DND-41 (cell line): ENCODE data around the gene MFRP.

Experiments
- ATAC-seq: fragments of 200-7000 bp; cut with Tn5 transposase; 3 replicates; pipeline ENCODE4 v1.9.1; 2021; ENCODE audit warnings: low read depth; ENCODE audit not compliant: insufficient read depth
- DNase-seq: peaks from one replicate; pipeline ENCODE4 v3.0.0-alpha.2; 2020
- H2AFZ ChIP-seq: 2 replicates; pipeline ENCODE4 v1.6.0; 2012; ENCODE audit warnings: low read depth, low read length
- H3K27ac ChIP-seq: 2 replicates; pipeline ENCODE4 v1.5.1; 2012; ENCODE audit warnings: low read length, inconsistent platforms
- H3K27me3 ChIP-seq: fragments of 200-600 bp; sonication (generic); 2 replicates; pipeline ENCODE4 v1.6.0; 2012; ENCODE audit warnings: low read length, mild to moderate bottlenecking, inconsistent platforms; ENCODE audit not compliant: insufficient read depth, poor library complexity
- H3K36me3 ChIP-seq: 2 replicates; pipeline ENCODE4 v1.5.1; 2012; ENCODE audit warnings: low read length, inconsistent platforms; ENCODE audit not compliant: insufficient read depth
- H3K4me1 ChIP-seq: 2 replicates; pipeline ENCODE4 v1.5.1; 2012; ENCODE audit warnings: mild to moderate bottlenecking, low read length; ENCODE audit not compliant: insufficient read depth
- H3K4me2 ChIP-seq: 2 replicates; pipeline ENCODE4 v1.6.0; 2012; ENCODE audit warnings: mild to moderate bottlenecking, moderate library complexity, low read length, inconsistent platforms; ENCODE audit not compliant: insufficient read depth
- H3K4me3 ChIP-seq, 2 experiments: fragments of 200-600 bp in 1 of 2; shearing (Covaris generic) in 1 of 2; 2 replicates each; pipeline ENCODE4 v1.5.1; 2012 to 2016; ENCODE audit warnings: inconsistent platforms in 2 of 2, low read length in 2 of 2, mild to moderate bottlenecking in 2 of 2, low read depth in 1 of 2, moderate library complexity in 1 of 2
- H3K79me2 ChIP-seq: 2 replicates; pipeline ENCODE4 v1.6.0; 2012; ENCODE audit warnings: low read length, inconsistent platforms; ENCODE audit not compliant: insufficient read depth
- H3K9ac ChIP-seq: 2 replicates; pipeline ENCODE4 v1.6.0; 2012; ENCODE audit warnings: low read depth, mild to moderate bottlenecking, inconsistent platforms, low read length, moderate library complexity
- H3K9me3 ChIP-seq: 2 replicates; pipeline ENCODE4 v1.5.1; 2012; ENCODE audit warnings: low read length, moderate library complexity, mild to moderate bottlenecking, inconsistent platforms; ENCODE audit not compliant: insufficient read depth, severe bottlenecking
- H4K20me1 ChIP-seq: 2 replicates; pipeline ENCODE4 v1.6.0; 2012; ENCODE audit warnings: low read length; ENCODE audit not compliant: insufficient read depth
- EZH2 ChIP-seq: IDR thresholded peaks from 3 replicates; pipeline ENCODE4 v1.6.1; 2012; ENCODE audit warnings: borderline replicate concordance, low read depth, mild to moderate bottlenecking, moderate library complexity, low read length, inconsistent platforms; ENCODE audit not compliant: severe bottlenecking
- TF ChIP-seq, protein P1 (sequence below): IDR thresholded peaks from 2 replicates; pipeline ENCODE4 v1.5.1; 2012; ENCODE audit warnings: borderline replicate concordance, low read length, moderate library complexity, mild to moderate bottlenecking; ENCODE audit not compliant: poor library complexity, severe bottlenecking; ENCODE audit errors: extremely low read depth

Gene MFRP

DNA sequence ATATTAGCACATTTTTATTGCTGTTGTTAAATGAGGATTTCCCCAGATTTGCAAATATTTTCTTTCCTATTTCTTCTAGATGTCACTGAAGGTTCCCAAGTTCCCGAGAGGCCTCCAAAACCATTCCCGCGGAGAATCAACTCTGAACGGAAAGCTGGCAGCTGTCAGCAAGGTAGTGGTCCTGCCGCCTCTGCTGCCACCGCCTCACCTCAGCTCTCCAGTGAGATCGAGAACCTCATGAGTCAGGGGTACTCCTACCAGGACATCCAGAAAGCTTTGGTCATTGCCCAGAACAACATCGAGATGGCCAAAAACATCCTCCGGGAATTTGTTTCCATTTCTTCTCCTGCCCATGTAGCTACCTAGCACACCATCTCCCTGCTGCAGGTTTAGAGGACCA, 47.1 kb downstream of the MFRP start:
- no peak overlapping the region for H2AFZ ChIP-seq
- no peak overlapping the region for H3K4me2 ChIP-seq
- H3K4me1 ChIP-seq = no peaks in the 10 kb centered on the region
- H4K20me1 ChIP-seq = no peaks in the 10 kb centered on the region
- TF ChIP-seq, protein P1, sequence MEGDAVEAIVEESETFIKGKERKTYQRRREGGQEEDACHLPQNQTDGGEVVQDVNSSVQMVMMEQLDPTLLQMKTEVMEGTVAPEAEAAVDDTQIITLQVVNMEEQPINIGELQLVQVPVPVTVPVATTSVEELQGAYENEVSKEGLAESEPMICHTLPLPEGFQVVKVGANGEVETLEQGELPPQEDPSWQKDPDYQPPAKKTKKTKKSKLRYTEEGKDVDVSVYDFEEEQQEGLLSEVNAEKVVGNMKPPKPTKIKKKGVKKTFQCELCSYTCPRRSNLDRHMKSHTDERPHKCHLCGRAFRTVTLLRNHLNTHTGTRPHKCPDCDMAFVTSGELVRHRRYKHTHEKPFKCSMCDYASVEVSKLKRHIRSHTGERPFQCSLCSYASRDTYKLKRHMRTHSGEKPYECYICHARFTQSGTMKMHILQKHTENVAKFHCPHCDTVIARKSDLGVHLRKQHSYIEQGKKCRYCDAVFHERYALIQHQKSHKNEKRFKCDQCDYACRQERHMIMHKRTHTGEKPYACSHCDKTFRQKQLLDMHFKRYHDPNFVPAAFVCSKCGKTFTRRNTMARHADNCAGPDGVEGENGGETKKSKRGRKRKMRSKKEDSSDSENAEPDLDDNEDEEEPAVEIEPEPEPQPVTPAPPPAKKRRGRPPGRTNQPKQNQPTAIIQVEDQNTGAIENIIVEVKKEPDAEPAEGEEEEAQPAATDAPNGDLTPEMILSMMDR = no peak
- TF ChIP-seq EZH2 = no peak
- peaks cover 77% of the 10 kb centered on the region for H3K36me3 ChIP-seq
- no peaks in the 10 kb centered on the region for H3K79me2 ChIP-seq
- H3K27ac ChIP-seq = no peak overlapping the region
- H3K4me3 ChIP-seq = no peak overlapping the region
- H3K27me3 ChIP-seq = no peaks in the 10 kb centered on the region
- ATAC-seq (no peak), DNase-seq (no peak)
- no peak overlapping the region for H3K9ac ChIP-seq
- H3K9me3 ChIP-seq = no peaks in the 10 kb centered on the region

DNA sequence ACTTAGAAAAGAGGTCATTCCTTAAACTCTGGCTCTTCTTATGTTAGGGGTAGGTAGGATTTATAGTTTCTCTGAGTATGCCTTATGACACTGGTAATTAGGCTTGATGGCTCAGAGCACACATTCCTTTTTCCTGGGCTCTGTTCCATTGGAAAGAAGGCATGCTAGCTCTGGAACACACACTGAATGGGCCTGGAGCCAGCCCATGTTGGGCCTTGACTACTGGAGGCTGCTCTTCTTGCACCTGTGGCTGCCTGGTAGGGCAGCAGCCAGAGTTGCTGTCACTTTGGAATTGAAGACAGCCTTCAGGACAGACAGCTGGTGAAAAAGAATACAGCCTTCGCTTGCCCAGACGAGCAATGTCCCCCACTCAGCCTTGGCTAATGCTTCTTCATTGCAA, 47.8 kb downstream of the MFRP start:
- H3K9me3 ChIP-seq = no peaks in the 10 kb centered on the region
- H3K27ac ChIP-seq = no peak overlapping the region
- ATAC-seq = no peak
- DNase-seq = no peak
- no peaks in the 10 kb centered on the region for H3K4me1 ChIP-seq
- H3K27me3 ChIP-seq = no peaks in the 10 kb centered on the region
- no peak overlapping the region for H3K9ac ChIP-seq
- H3K79me2 ChIP-seq = no peaks in the 10 kb centered on the region
- TF ChIP-seq, protein P1 = no peak
- TF ChIP-seq EZH2 = no peak
- H4K20me1 ChIP-seq = no peaks in the 10 kb centered on the region
- H3K4me3 ChIP-seq = no peak overlapping the region
- no peak overlapping the region for H2AFZ ChIP-seq
- H3K36me3 ChIP-seq = peaks cover 72% of the 10 kb centered on the region
- H3K4me2 ChIP-seq = no peak overlapping the region

DNA sequence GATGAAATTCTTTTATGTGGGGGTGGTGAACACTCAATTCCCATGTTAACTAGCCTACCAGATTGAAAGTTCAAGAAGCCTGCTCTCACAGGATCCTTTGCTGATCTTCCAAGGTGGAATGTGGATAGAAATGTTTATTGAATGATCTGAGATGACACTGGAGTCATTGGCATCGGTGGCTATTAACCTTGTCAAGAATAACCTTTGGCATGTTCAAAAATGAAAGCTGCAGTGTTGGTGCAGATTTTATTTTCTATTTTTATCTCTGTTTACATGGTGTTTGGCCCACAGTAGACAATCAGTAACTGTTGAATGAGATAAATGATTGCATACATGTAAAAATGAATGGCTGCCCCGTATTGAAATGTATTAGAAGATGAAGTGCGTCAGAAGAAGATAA, 48.6 kb downstream of the MFRP start:
- no peak for TF ChIP-seq EZH2
- TF ChIP-seq, protein P1 = no peak
- peaks cover 64% of the 10 kb centered on the region for H3K36me3 ChIP-seq

DNA sequence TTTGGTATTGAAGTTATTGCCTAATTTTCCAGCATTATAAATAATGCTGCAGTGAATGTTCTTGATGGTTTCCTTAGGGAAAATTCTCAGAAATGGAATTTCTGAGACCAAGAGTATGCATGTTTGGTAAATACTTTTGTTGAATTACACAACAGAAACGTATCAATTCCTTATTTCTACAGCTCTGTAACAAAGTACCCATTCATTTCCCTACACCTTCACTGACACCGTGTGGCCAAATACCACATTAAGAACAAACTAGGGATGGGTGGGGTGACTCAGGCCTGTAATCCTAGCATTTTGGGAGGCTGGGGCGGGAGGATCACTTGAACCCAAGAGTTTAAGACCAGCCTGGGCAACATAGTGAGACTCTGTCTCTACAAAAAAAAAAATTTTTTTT, 51.3 kb downstream of the MFRP start:
- Histone ChIP-seq H3K27ac (no peak overlapping the region), H4K20me1 (no peaks in the 10 kb centered on the region), H3K4me1 (no peaks in the 10 kb centered on the region), H3K27me3 (no peaks in the 10 kb centered on the region), H3K4me3 (no peak overlapping the region), H3K79me2 (no peaks in the 10 kb centered on the region), H3K4me2 (no peak overlapping the region), H3K36me3 (peaks cover 50% of the 10 kb centered on the region), H2AFZ (no peak overlapping the region), H3K9me3 (peaks cover 4% of the 10 kb centered on the region), H3K9ac (no peak overlapping the region)
- no peak for TF ChIP-seq EZH2
- TF ChIP-seq, protein P1 = peak; percentile 13
- ATAC-seq (no peak), DNase-seq (no peak)

More for the DNA sequence above, 48.6 kb downstream of the MFRP start:
- ATAC-seq (no peak), DNase-seq (no peak)
- Histone ChIP-seq H3K79me2 (no peaks in the 10 kb centered on the region), H3K27me3 (no peaks in the 10 kb centered on the region), H3K4me2 (no peak overlapping the region), H3K4me1 (no peaks in the 10 kb centered on the region), H3K9me3 (no peaks in the 10 kb centered on the region), H3K27ac (no peak overlapping the region), H2AFZ (no peak overlapping the region), H3K9ac (no peak overlapping the region), H3K4me3 (no peak overlapping the region), H4K20me1 (no peaks in the 10 kb centered on the region)
